Keratinocyte (primary cell): ENCODE measurements around the gene GGNBP2. TPM values are rescaled to one million over a fixed set of nuclear protein-coding genes. Genes with fewer than 3 reads are reported as not detected.

Experiments used
- DNase-seq: peaks from one replicate; pipeline ENCODE4 v3.0.0-alpha.2; 2011; ENCODE audit warnings: low read depth, missing footprints, low spot score
- FAIRE-seq: peaks from 2 replicates; lab custom pipeline; 2011; peaks lifted over from hg19 to GRCh38; lab: Jason Lieb, UNC
- H2AFZ ChIP-seq: 2 replicates; pipeline ENCODE4 v1.6.0; 2012; ENCODE audit warnings: low read length, control low read depth, inconsistent platforms; ENCODE audit not compliant: control insufficient read depth
- H3K27ac ChIP-seq: 2 replicates; pipeline ENCODE4 v1.5.1; 2011; ENCODE audit warnings: low read length; ENCODE audit not compliant: control insufficient read depth, insufficient read depth
- H3K27me3 ChIP-seq: 3 replicates; pipeline ENCODE4 v1.6.0; 2011; ENCODE audit warnings: low read length; ENCODE audit not compliant: control insufficient read depth, insufficient read depth; ENCODE audit errors: extremely low read depth
- H3K36me3 ChIP-seq, 2 experiments: 2 replicates in 1 of 2; 3 replicates in 1 of 2; pipeline ENCODE4 v1.5.1; 2011; ENCODE audit warnings: low read length in 2 of 2, mild to moderate bottlenecking in 1 of 2; ENCODE audit not compliant: control insufficient read depth in 2 of 2, insufficient read depth in 2 of 2; ENCODE audit errors: extremely low read depth in 1 of 2
- H3K4me1 ChIP-seq: 3 replicates; pipeline ENCODE4 v1.5.1; 2011; ENCODE audit warnings: low read length; ENCODE audit not compliant: control insufficient read depth, insufficient read depth; ENCODE audit errors: extremely low read depth
- H3K4me2 ChIP-seq: 3 replicates; pipeline ENCODE4 v1.6.0; 2011; ENCODE audit warnings: low read depth, low read length; ENCODE audit not compliant: control insufficient read depth, insufficient read depth; ENCODE audit errors: extremely low read depth
- H3K4me3 ChIP-seq, 3 experiments: fragments of 200-600 bp in 1 of 3; sonication (generic) in 1 of 3; 2 replicates in 2 of 3; 3 replicates in 1 of 3; pipeline ENCODE4 v1.5.1; 2011 to 2016; ENCODE audit warnings: low read length in 3 of 3, mild to moderate bottlenecking in 3 of 3, control low read depth in 2 of 3, inconsistent platforms in 1 of 3, low read depth in 1 of 3, mixed read lengths in 1 of 3, mixed run types in 1 of 3, moderate library complexity in 1 of 3; ENCODE audit not compliant: control insufficient read depth in 2 of 3, insufficient read depth in 2 of 3; ENCODE audit errors: extremely low read depth in 1 of 3
- H3K79me2 ChIP-seq: 2 replicates; pipeline ENCODE4 v1.6.0; 2012; ENCODE audit warnings: low read length; ENCODE audit not compliant: control insufficient read depth, insufficient read depth
- H3K9ac ChIP-seq: 3 replicates; pipeline ENCODE4 v1.6.0; 2011; ENCODE audit warnings: low read length; ENCODE audit not compliant: control insufficient read depth, insufficient read depth; ENCODE audit errors: extremely low read depth
- H3K9me1 ChIP-seq: 3 replicates; pipeline ENCODE4 v1.6.0; 2011; ENCODE audit warnings: low read length; ENCODE audit not compliant: control insufficient read depth, insufficient read depth; ENCODE audit errors: extremely low read depth
- H3K9me3 ChIP-seq: 2 replicates; pipeline ENCODE4 v1.5.1; 2012; ENCODE audit warnings: low read depth, low read length; ENCODE audit not compliant: control insufficient read depth
- H4K20me1 ChIP-seq: 3 replicates; pipeline ENCODE4 v1.6.0; 2011; ENCODE audit warnings: low read length; ENCODE audit not compliant: control insufficient read depth, insufficient read depth; ENCODE audit errors: extremely low read depth
- CTCF ChIP-seq, 3 experiments: IDR thresholded peaks in 1 of 3; conservative IDR thresholded peaks in 1 of 3; optimal IDR thresholded peaks in 1 of 3; 2 replicates in 2 of 3; 3 replicates in 1 of 3; pipeline versions ENCODE3 to v1.5.1; 2011; ENCODE audit warnings: low read length in 3 of 3, mild to moderate bottlenecking in 3 of 3, moderate library complexity in 2 of 3, control low read depth in 1 of 3, inconsistent platforms in 1 of 3; ENCODE audit not compliant: insufficient read depth in 2 of 3; ENCODE audit errors: extremely low read depth in 1 of 3
- EZH2 ChIP-seq: IDR thresholded peaks from one replicate; pipeline ENCODE4 v1.6.1; 2012; ENCODE audit warnings: inconsistent platforms, mild to moderate bottlenecking, low read length, moderate library complexity
- dilution Hi-C: fragments of 300-500 bp; cut with MboI; formaldehyde crosslinking; loops from one replicate; pipeline ENCODE4 v1.7.0; 2020; ENCODE audit warnings: low sequenced_read_pairs; ENCODE audit not compliant: extremely low pct_ligation_motif_present
- polyA plus RNA-seq, 5 experiments: library from polyadenylated mRNA; depleted of rRNA in 3 of 5; stranded (reverse) in 3 of 5; stranded (forward) in 1 of 5; unstranded in 1 of 5; fragments of >200 nt; gene quantifications; 1 replicate in 1 of 5; 2 replicates in 3 of 5; 3 replicates in 1 of 5; pipeline versions ENCODE4 v1.2.1 to v1.2.3, GENCODE V29; 2011 to 2012; ENCODE audit warnings: missing spikeins in 2 of 5, low read depth in 1 of 5, low replicate concordance in 1 of 5

Gene GGNBP2
- polyA plus RNA-seq, 1 donor (not counting 4 experiments of a cell fraction or from before 2014, with no cell fraction given): 95.5 TPM

GRCh38 chr17:36591434-36592315 is 47.0 kb downstream of the GGNBP2 start, which contains the start of gene DHRS11:
TSS of gene DHRS11 (plus strand) at chr17:36591879. CDS start at chr17:36592010, 131 bp downstream.
- Histone ChIP-seq H3K36me3 (peaks cover 7 to 25% of the 10 kb centered on the region in 2 experiments), H3K9me3 (no peaks in the 10 kb centered on the region), H3K9ac (peak within 1 kb of the TSS; percentile 75), H3K4me2 (peak within 1 kb of the TSS; percentile 79), H3K79me2 (no peaks in the 10 kb centered on the region), H3K9me1 (no peaks in the 10 kb centered on the region), H3K4me3 (peak within 1 kb of the TSS; percentile 58 to 74 (median 68)), H3K27ac (peak within 1 kb of the TSS; percentile 39), H3K4me1 (peaks cover 10% of the 10 kb centered on the region), H2AFZ (peak within 1 kb of the TSS; percentile 50), H3K27me3 (no peaks in the 10 kb centered on the region), H4K20me1 (no peaks in the 10 kb centered on the region)
- dilution Hi-C loops: no loop called here
- FAIRE-seq (no peak), DNase-seq (no peak)
- TF ChIP-seq EZH2 (no peak), CTCF (optimal IDR thresholded peaks at IDR 0.05 in 1 of 3, IDR thresholded peaks at IDR 0.05 in 1 of 3, conservative IDR thresholded peaks at IDR 0.05 in 1 of 3; ENCODE audit: extremely low read depth in 1 of 3, insufficient read depth in 2 of 3, low read length in 3 of 3) (peak in 1 of 3 experiments; percentile 25)

- Histone ChIP-seq H3K79me2 (no peaks in the 10 kb centered on the region), H3K4me3 (peak overlapping the region; percentile 58 to 74 (median 68)), H3K9me3 (no peaks in the 10 kb centered on the region), H3K27me3 (no peaks in the 10 kb centered on the region), H3K27ac (no peak overlapping the region), H3K36me3 (peaks cover 4 to 21% of the 10 kb centered on the region in 2 experiments), H3K9me1 (no peaks in the 10 kb centered on the region), H3K9ac (peak overlapping the region; percentile 75), H3K4me1 (peaks cover 10% of the 10 kb centered on the region), H3K4me2 (peak overlapping the region; percentile 78), H4K20me1 (no peaks in the 10 kb centered on the region), H2AFZ (no peak overlapping the region)
- FAIRE-seq (no peak), DNase-seq (no peak)
- TF ChIP-seq CTCF (optimal IDR thresholded peaks at IDR 0.05 in 1 of 3, IDR thresholded peaks at IDR 0.05 in 1 of 3, conservative IDR thresholded peaks at IDR 0.05 in 1 of 3; ENCODE audit: extremely low read depth in 1 of 3, insufficient read depth in 2 of 3, low read length in 3 of 3) (no peak), EZH2 (no peak)
- dilution Hi-C loops: no loop called here
Observed at GRCh38 chr17:36592316-36592715, 47.6 kb downstream of the GGNBP2 start.
